Body of pancreas (tissue), 4 donors: ENCODE data around the gene HTRA2.

Experiments used
- CTCF ChIP-seq, 7 experiments: fragments of 450-650 bp in 4 of 7; fragments of 200-600 bp in 3 of 7; sonication (generic) in 3 of 7; IDR thresholded peaks; one replicate each; pipeline ENCODE4 v1.5.1; 2016 to 2019; ENCODE audit warnings: antibody characterized with exemption in 7 of 7
- POLR2A ChIP-seq, 3 donors: fragments of 450-650 bp; IDR thresholded peaks; one replicate each; pipeline ENCODE4 v1.6.1; 2016; ENCODE audit warnings: antibody characterized with exemption in 3 of 3, mild to moderate bottlenecking in 2 of 3

GRCh38 chr2:74522516-74522915, 7.2 kb upstream of the HTRA2 start:
- TF ChIP-seq POLR2A (IDR thresholded peaks at IDR 0.05): no peak
- no peak for TF ChIP-seq CTCF (IDR thresholded peaks at IDR 0.05)
